GM12878 (cell line): ENCODE results near the gene BACE2. TPM values are rescaled to one million over a fixed set of nuclear protein-coding genes. Genes with fewer than 3 reads are reported as not detected.

ENCODE experiments used
- ATAC-seq: fragments of 200-7000 bp; cut with Tn5 transposase; 3 replicates; pipeline ENCODE4 v1.9.1; 2020; ENCODE audit warnings: mild to moderate bottlenecking, moderate library complexity
- BruUV-seq: library from RNA; stranded (reverse); fragments of 400-500 nt; replicated peaks from 2 replicates; lab custom pipeline; 2021; lab: Mats Ljungman, UMichigan
- CTCF ChIA-PET: fragments of 300-600 bp; sonication (Branson Sonifier 250); formaldehyde crosslinking; extraction: SDS; loops from one replicate; lab custom pipeline; 2021; ENCODE audit warnings: inconsistent platforms; lab: Yijun Ruan, JAX
- POLR2A ChIA-PET: fragments of 350-600 bp; formaldehyde crosslinking; extraction: SDS; loops from one replicate; lab custom pipeline; 2021; ENCODE audit warnings: inconsistent platforms; lab: Charles Lee
- RAD21 ChIA-PET: fragments of 300-600 bp; sonication (Branson Sonifier 250); formaldehyde crosslinking; loops from one replicate; lab custom pipeline; 2023; ENCODE audit warnings: antibody characterized with exemption; ENCODE audit not compliant: unreplicated experiment; lab: Charles Lee
- SMC1A ChIA-PET: fragments of 300-600 bp; sonication (Branson Sonifier 250); formaldehyde crosslinking; loops from one replicate; lab custom pipeline; 2023; ENCODE audit not compliant: unreplicated experiment, uncharacterized antibody; lab: Charles Lee
- DNase-seq: peaks from one replicate; pipeline ENCODE4 v3.0.0-alpha.2; 2011; ENCODE audit warnings: low read depth, low spot score
- FAIRE-seq: peaks from 3 replicates; lab custom pipeline; 2011; peaks lifted over from hg19 to GRCh38; lab: Jason Lieb, UNC
- H2AFZ ChIP-seq: 2 replicates; pipeline ENCODE4 v1.6.0; 2011; ENCODE audit warnings: low read depth, low read length, control low read depth; ENCODE audit not compliant: control insufficient read depth
- H3K27ac ChIP-seq: 2 replicates; pipeline ENCODE4 v1.5.1; 2011; ENCODE audit warnings: control low read depth; ENCODE audit not compliant: control insufficient read depth, insufficient read depth
- H3K27me3 ChIP-seq, 2 experiments: replicated peaks in 1 of 2; 2 replicates each; pipeline versions ENCODE4 v1.6.0 to v1.6.1; 2011; ENCODE audit warnings: low read length in 1 of 2; ENCODE audit not compliant: control insufficient read depth in 2 of 2, insufficient read depth in 2 of 2
- H3K36me3 ChIP-seq, 2 experiments: 2 replicates each; pipeline ENCODE4 v1.5.1; 2011; ENCODE audit warnings: low read length in 1 of 2; ENCODE audit not compliant: control insufficient read depth in 2 of 2, insufficient read depth in 2 of 2
- H3K4me1 ChIP-seq: 2 replicates; pipeline ENCODE4 v1.6.1; 2011; ENCODE audit warnings: mild to moderate bottlenecking, low read length, moderate library complexity, mixed read lengths; ENCODE audit not compliant: control insufficient read depth, insufficient read depth
- H3K4me2 ChIP-seq: 2 replicates; pipeline ENCODE4 v1.6.0; 2011; ENCODE audit warnings: control low read depth; ENCODE audit not compliant: control insufficient read depth, insufficient read depth
- H3K4me3 ChIP-seq: fragments of 200-600 bp; sonication (generic); 2 replicates; pipeline ENCODE4 v1.5.1; 2016
- H3K79me2 ChIP-seq: 2 replicates; pipeline ENCODE4 v1.6.0; 2011; ENCODE audit warnings: low read length; ENCODE audit not compliant: control insufficient read depth, insufficient read depth
- H3K9ac ChIP-seq: 2 replicates; pipeline ENCODE4 v1.8.0; 2011; ENCODE audit warnings: low read length, control low read depth, mixed read lengths; ENCODE audit not compliant: control insufficient read depth, insufficient read depth
- H3K9me3 ChIP-seq: replicated peaks from 3 replicates; pipeline ENCODE4 v1.5.1; 2011; ENCODE audit warnings: mild to moderate bottlenecking, low read length; ENCODE audit not compliant: control insufficient read depth, insufficient read depth
- H4K20me1 ChIP-seq: 2 replicates; pipeline ENCODE4 v1.6.0; 2011; ENCODE audit not compliant: control insufficient read depth, insufficient read depth
- CEBPB ChIP-seq, 2 experiments: fragments of 150-350 bp in 1 of 2; IDR thresholded peaks; 2 replicates each; pipeline ENCODE4 v1.6.1; 2012 to 2014; ENCODE audit warnings: low read depth in 2 of 2, low read length in 2 of 2, borderline replicate concordance in 1 of 2, inconsistent platforms in 1 of 2
- CHD4 ChIP-seq: fragments of 200-600 bp; sonication (generic); IDR thresholded peaks from 2 replicates; pipeline ENCODE4 v1.6.1; 2016; ENCODE audit warnings: mild to moderate bottlenecking
- E2F4 ChIP-seq: IDR thresholded peaks from 2 replicates; pipeline ENCODE4 v1.6.1; 2012; ENCODE audit warnings: low read depth, low read length, improper control_type of control experiment
- HDAC6 ChIP-seq: fragments of 200-600 bp; sonication (generic); IDR thresholded peaks from one replicate; pipeline ENCODE4 v1.8.0; 2017; ENCODE audit warnings: antibody characterized with exemption; ENCODE audit not compliant: unreplicated experiment
- NR2C1 ChIP-seq: fragments of 450-650 bp; IDR thresholded peaks from 2 replicates; pipeline ENCODE4 v1.6.1; 2017; ENCODE audit warnings: antibody characterized with exemption, mild to moderate bottlenecking, moderate library complexity
- SMAD1 ChIP-seq: fragments of 450-650 bp; IDR thresholded peaks from 2 replicates; pipeline ENCODE4 v1.6.1; 2018; ENCODE audit warnings: mild to moderate bottlenecking, low read depth; ENCODE audit not compliant: partially characterized antibody
- ZNF622 ChIP-seq: fragments of 450-650 bp; IDR thresholded peaks from 2 replicates; pipeline ENCODE4 v1.6.1; 2017; ENCODE audit warnings: mild to moderate bottlenecking, inconsistent platforms
- WGBS: methylation state at CpG from one replicate; pipeline ENCODE4 v1.1.6; 2016; ENCODE audit warnings: low lambda C conversion rate; ENCODE audit not compliant: insufficient replicate concordance, insufficient coverage; ENCODE audit errors: missing lambda C conversion rate; 5-methylcytosine and 5-hydroxymethylcytosine counted together
- in situ Hi-C: fragments of 300-500 bp; cut with MboI; formaldehyde crosslinking; loops from 9 replicates; pipeline ENCODE4 v1.14.3; 2018; ENCODE audit warnings: mixed read lengths
- intact Hi-C: fragments of 100-400 bp; cut with micrococcal nuclease; formaldehyde crosslinking; loops from one replicate; pipeline ENCODE4 v1.14.2; 2022; ENCODE audit not compliant: unreplicated experiment
- polyA plus RNA-seq, 11 experiments: library from polyadenylated mRNA; depleted of rRNA in 4 of 11; unstranded in 6 of 11; stranded (reverse) in 5 of 11; fragments of >200 nt; fragmentation: Nextera tagmentation in 4 of 11; fragmentation: Illumina TruSeq in 1 of 11; extraction: Ambion mirVana in 4 of 11; extraction: Trizol in 1 of 11; gene quantifications; 1 replicate in 1 of 11; 2 replicates in 10 of 11; pipeline versions ENCODE4 v1.2.1 to v1.2.3, GENCODE V29; 2011 to 2016; ENCODE audit warnings: inconsistent platforms in 2 of 11, missing spikeins in 2 of 11, low read depth in 1 of 11
- total RNA-seq, 4 experiments: library from RNA; depleted of rRNA in 3 of 4; stranded (reverse); fragments of >200 nt in 3 of 4; fragmentation: Illumina TruSeq in 1 of 4; extraction: Trizol in 1 of 4; gene quantifications; 2 replicates each; pipeline versions ENCODE4 v1.2.1 to v1.2.3, GENCODE V29; 2013 to 2021
- TF ChIP-seq, protein P1 (sequence below): fragments of 450-650 bp; IDR thresholded peaks from 2 replicates; pipeline ENCODE4 v1.6.1; 2017; ENCODE audit warnings: borderline replicate concordance
- TF ChIP-seq, protein P2 (sequence below): fragments of 450-650 bp; IDR thresholded peaks from 2 replicates; pipeline ENCODE4 v1.6.1; 2017; ENCODE audit warnings: mild to moderate bottlenecking, low read depth, inconsistent platforms; ENCODE audit not compliant: poor library complexity, severe bottlenecking

BACE2 gene
- total and polyA plus RNA-seq, 10 of the 15 experiments (the other 5 are each of a cell fraction or from before 2014, with no cell fraction given): 0.04 to 0.69 (median 0.18) TPM; not detected in 5

GRCh38 chr21:41316200-41317062 lies 148.5 kb downstream of the BACE2 start, which contains the start of gene FAM3B:
Gene FAM3B, plus strand, starts transcription at chr21:41316801. Its CDS starts 79 bp downstream, at chr21:41316880.
- Histone ChIP-seq H3K9ac (no peak within 1 kb of the TSS), H3K4me2 (no peak within 1 kb of the TSS), H3K27me3 (peaks cover 0 to 2% of the 10 kb centered on the region in 2 experiments; a peak in 2 of 4 replicates), H3K4me3 (no peak within 1 kb of the TSS), H4K20me1 (no peaks in the 10 kb centered on the region), H3K9me3 (no peaks in the 10 kb centered on the region), H2AFZ (no peak within 1 kb of the TSS), H3K27ac (no peak within 1 kb of the TSS), H3K79me2 (no peaks in the 10 kb centered on the region), H3K36me3 (no peaks in the 10 kb centered on the region), H3K4me1 (no peaks in the 10 kb centered on the region)
- POLR2A ChIA-PET: no interaction called here
- DNase-seq (no peak), ATAC-seq (no peak), FAIRE-seq (no peak)
- TF ChIP-seq, protein P1, sequence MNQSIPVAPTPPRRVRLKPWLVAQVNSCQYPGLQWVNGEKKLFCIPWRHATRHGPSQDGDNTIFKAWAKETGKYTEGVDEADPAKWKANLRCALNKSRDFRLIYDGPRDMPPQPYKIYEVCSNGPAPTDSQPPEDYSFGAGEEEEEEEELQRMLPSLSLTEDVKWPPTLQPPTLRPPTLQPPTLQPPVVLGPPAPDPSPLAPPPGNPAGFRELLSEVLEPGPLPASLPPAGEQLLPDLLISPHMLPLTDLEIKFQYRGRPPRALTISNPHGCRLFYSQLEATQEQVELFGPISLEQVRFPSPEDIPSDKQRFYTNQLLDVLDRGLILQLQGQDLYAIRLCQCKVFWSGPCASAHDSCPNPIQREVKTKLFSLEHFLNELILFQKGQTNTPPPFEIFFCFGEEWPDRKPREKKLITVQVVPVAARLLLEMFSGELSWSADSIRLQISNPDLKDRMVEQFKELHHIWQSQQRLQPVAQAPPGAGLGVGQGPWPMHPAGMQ: no peak
- TF ChIP-seq CEBPB (IDR thresholded peaks at IDR 0.05; ENCODE audit: borderline replicate concordance in 1 of 2, low read depth in 2 of 2, low read length in 2 of 2) (no peak), HDAC6 (no peak), ZNF622 (no peak), E2F4 (no peak), SMAD1 (no peak), NR2C1 (no peak), CHD4 (no peak)
- TF ChIP-seq, protein P2, sequence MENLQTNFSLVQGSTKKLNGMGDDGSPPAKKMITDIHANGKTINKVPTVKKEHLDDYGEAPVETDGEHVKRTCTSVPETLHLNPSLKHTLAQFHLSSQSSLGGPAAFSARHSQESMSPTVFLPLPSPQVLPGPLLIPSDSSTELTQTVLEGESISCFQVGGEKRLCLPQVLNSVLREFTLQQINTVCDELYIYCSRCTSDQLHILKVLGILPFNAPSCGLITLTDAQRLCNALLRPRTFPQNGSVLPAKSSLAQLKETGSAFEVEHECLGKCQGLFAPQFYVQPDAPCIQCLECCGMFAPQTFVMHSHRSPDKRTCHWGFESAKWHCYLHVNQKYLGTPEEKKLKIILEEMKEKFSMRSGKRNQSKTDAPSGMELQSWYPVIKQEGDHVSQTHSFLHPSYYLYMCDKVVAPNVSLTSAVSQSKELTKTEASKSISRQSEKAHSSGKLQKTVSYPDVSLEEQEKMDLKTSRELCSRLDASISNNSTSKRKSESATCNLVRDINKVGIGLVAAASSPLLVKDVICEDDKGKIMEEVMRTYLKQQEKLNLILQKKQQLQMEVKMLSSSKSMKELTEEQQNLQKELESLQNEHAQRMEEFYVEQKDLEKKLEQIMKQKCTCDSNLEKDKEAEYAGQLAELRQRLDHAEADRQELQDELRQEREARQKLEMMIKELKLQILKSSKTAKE: no peak
- CTCF ChIA-PET: interaction anchor here (1.2 kb wide), 1 partner anchor 33 kb away, joined by 3 read pairs; no protein-coding TSS in a partner anchor
- 22% methylated on average over 28 of the region's 55 CpGs for WGBS
- intact Hi-C loops (no loop called here), in situ Hi-C loops (no loop called here)
- RAD21 ChIA-PET: no interaction called here
- no TSS peak for BruUV-seq
- SMC1A ChIA-PET: no interaction called here
